GM10248 (cell line): Measurements from ENCODE around the gene SSU72.

Experiments used
- CTCF ChIA-PET: fragments of 300-600 bp; sonication (Branson Sonifier 250); formaldehyde crosslinking; extraction: SDS; loops from one replicate; lab custom pipeline; 2021; ENCODE audit warnings: antibody characterized with exemption; lab: Yijun Ruan, JAX
- POLR2A ChIA-PET: fragments of 350-650 bp; sonication (Branson Sonifier 250); formaldehyde crosslinking; extraction: SDS; loops from one replicate; lab custom pipeline; 2020; ENCODE audit warnings: antibody characterized with exemption; lab: Yijun Ruan, JAX
- DNase-seq: peaks from one replicate; pipeline ENCODE4 v3.0.0; 2012; ENCODE audit errors: extremely low spot score
- CTCF ChIP-seq: IDR thresholded peaks from 2 replicates; pipeline ENCODE4 v1.5.1; 2012; ENCODE audit warnings: mild to moderate bottlenecking, low read depth; ENCODE audit errors: extremely low read depth, missing control alignments, control extremely low read depth

Gene SSU72

GRCh38 chr1:1556505-1556904, 18.2 kb downstream of the SSU72 start:
- ChIA-PET POLR2A (no interaction called here), CTCF (interaction anchor here (2.7 kb wide), 1 partner anchor 11 kb away, joined by 13 read pairs; no protein-coding TSS in a partner anchor)
- no peak for DNase-seq
- no peak for TF ChIP-seq CTCF

- TF ChIP-seq CTCF: no peak
- no peak for DNase-seq
- CTCF ChIA-PET: interaction anchor here (1.1 to 2.7 kb wide), 2 partner anchors 10 kb away, joined by 3 to 13 read pairs; no protein-coding TSS in a partner anchor
- POLR2A ChIA-PET: no interaction called here
These were observed 19.4 kb downstream of the SSU72 start for GRCh38 chr1:1554926-1555915.

- CTCF ChIA-PET: interaction anchor here (1.1 to 2.7 kb wide), 3 partner anchors 9 to 13 kb away, joined by 3 to 13 read pairs (median 3); no protein-coding TSS in a partner anchor
- no peak for DNase-seq
- POLR2A ChIA-PET: no interaction called here
- no peak for TF ChIP-seq CTCF
These were observed 20.1 kb downstream of the SSU72 start for GRCh38 chr1:1554550-1554925.

GRCh38 chr1:1553821-1554494, 20.7 kb downstream of the SSU72 start:
- no peak for DNase-seq
- POLR2A ChIA-PET: interaction anchor here (0.6 kb wide), 1 partner anchor 1086 kb away, joined by 4 read pairs; no protein-coding TSS in a partner anchor
- TF ChIP-seq CTCF: no peak
- CTCF ChIA-PET: interaction anchor here (1.1 to 1.7 kb wide), 3 partner anchors 12 to 22 kb away, joined by 3 read pairs; no protein-coding TSS in a partner anchor

DNA sequence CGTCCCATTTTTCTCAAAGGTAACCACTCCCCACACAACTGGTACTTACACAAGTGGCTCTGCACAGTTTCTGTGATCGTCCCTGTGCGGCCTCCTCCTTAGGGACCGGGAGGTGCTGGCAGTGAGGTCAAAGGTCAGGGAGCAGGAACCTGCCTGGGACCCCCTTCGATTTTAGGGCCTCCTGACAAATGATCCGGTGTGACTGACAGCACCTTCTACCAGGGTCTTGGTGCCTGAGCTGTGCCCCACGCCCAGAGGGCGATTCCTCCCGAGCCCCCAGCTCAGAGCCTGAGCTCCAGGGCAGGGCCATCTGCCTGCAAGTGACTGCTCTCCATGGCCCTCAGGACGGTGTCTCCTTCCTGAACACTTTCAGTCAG, 22.4 kb downstream of the SSU72 start:
- no peak for DNase-seq
- POLR2A ChIA-PET: no interaction called here
- TF ChIP-seq CTCF: no peak
- CTCF ChIA-PET: no interaction called here

- POLR2A ChIA-PET: no interaction called here
- TF ChIP-seq CTCF: no peak
- CTCF ChIA-PET: interaction anchor here (0.7 kb wide), 1 partner anchor 46 kb away, joined by 3 read pairs; no protein-coding TSS in a partner anchor
- DNase-seq: no peak
These were observed 23.0 kb downstream of the SSU72 start for GRCh38 chr1:1551524-1552262.
